IMR-90 (cell line): ENCODE data around the gene CHRD. TPM values are rescaled to one million over a fixed set of nuclear protein-coding genes. Genes with fewer than 3 reads are reported as not detected.

Source experiments
- ATAC-seq: fragments of 200-7000 bp; cut with Tn5 transposase; 2 replicates; pipeline ENCODE4 v1.9.1; 2020; ENCODE audit warnings: low read depth, mild to moderate bottlenecking, moderate library complexity
- BruUV-seq: library from RNA; stranded (reverse); fragments of 400-500 nt; replicated peaks from 2 replicates; lab custom pipeline; 2021; lab: Mats Ljungman, UMichigan
- CTCF ChIA-PET: fragments of 300-600 bp; formaldehyde crosslinking; extraction: SDS; loops from one replicate; lab custom pipeline; 2021; ENCODE audit warnings: antibody characterized with exemption; lab: Yijun Ruan, JAX
- POLR2A ChIA-PET: fragments of 300-600 bp; sonication (Branson Sonifier 250); formaldehyde crosslinking; loops from one replicate; lab custom pipeline; 2022; ENCODE audit warnings: antibody characterized with exemption; ENCODE audit not compliant: unreplicated experiment; lab: Charles Lee
- DNase-seq: peaks from one replicate; pipeline ENCODE4 v3.0.0; 2013
- H2AFZ ChIP-seq: replicated peaks from 2 replicates; pipeline ENCODE3; 2013; ENCODE audit warnings: low read length, mild to moderate bottlenecking; ENCODE audit not compliant: poor library complexity
- H2AK5ac ChIP-seq: 2 replicates; pipeline ENCODE4 v1.6.1; 2013; ENCODE audit warnings: low read depth, low read length, inconsistent platforms
- H2AK9ac ChIP-seq: replicated peaks from 2 replicates; pipeline ENCODE3; 2013; ENCODE audit warnings: mild to moderate bottlenecking, low read depth, low read length, moderate library complexity; ENCODE audit not compliant: poor library complexity
- H2BK120ac ChIP-seq: 2 replicates; pipeline ENCODE4 v1.6.1; 2013; ENCODE audit warnings: low read depth, low read length, inconsistent platforms
- H2BK15ac ChIP-seq: 3 replicates; pipeline ENCODE4 v1.6.1; 2013; ENCODE audit warnings: low read depth, low read length, inconsistent platforms
- H2BK20ac ChIP-seq: 2 replicates; pipeline ENCODE4 v1.6.1; 2013; ENCODE audit warnings: low read depth, mild to moderate bottlenecking, inconsistent platforms, low read length, moderate library complexity
- H2BK5ac ChIP-seq: 2 replicates; pipeline ENCODE4 v1.6.1; 2013; ENCODE audit warnings: mild to moderate bottlenecking, low read depth, low read length, inconsistent platforms; ENCODE audit not compliant: poor library complexity, severe bottlenecking
- H3K14ac ChIP-seq: replicated peaks from 2 replicates; pipeline ENCODE4 v1.6.1; 2013; ENCODE audit warnings: low read depth, low read length, inconsistent platforms
- H3K18ac ChIP-seq: 2 replicates; pipeline ENCODE4 v1.6.1; 2013; ENCODE audit warnings: low read depth, low read length, control low read depth
- H3K23ac ChIP-seq: 2 replicates; pipeline ENCODE4 v1.6.1; 2013; ENCODE audit warnings: low read depth, low read length, inconsistent platforms
- H3K27ac ChIP-seq: 2 replicates; pipeline ENCODE4 v1.5.1; 2013; ENCODE audit warnings: mild to moderate bottlenecking, control low read depth, low read length; ENCODE audit not compliant: insufficient read depth
- H3K27me3 ChIP-seq: 2 replicates; pipeline ENCODE4 v1.6.1; 2013; ENCODE audit warnings: low read length; ENCODE audit not compliant: control insufficient read depth, insufficient read depth
- H3K36me3 ChIP-seq: 2 replicates; pipeline ENCODE4 v1.6.1; 2013; ENCODE audit warnings: low read length, mixed read lengths; ENCODE audit not compliant: control insufficient read depth, insufficient read depth
- H3K4ac ChIP-seq: 2 replicates; pipeline ENCODE4 v1.6.1; 2013; ENCODE audit warnings: low read depth, low read length, inconsistent platforms
- H3K4me1 ChIP-seq: 2 replicates; pipeline ENCODE4 v1.6.1; 2013; ENCODE audit warnings: low read length, mixed read lengths; ENCODE audit not compliant: control insufficient read depth, insufficient read depth
- H3K4me2 ChIP-seq: 2 replicates; pipeline ENCODE4 v1.6.1; 2013; ENCODE audit warnings: low read depth, mild to moderate bottlenecking, control low read depth, low read length, moderate library complexity
- H3K4me3 ChIP-seq: 2 replicates; pipeline ENCODE4 v1.5.1; 2013; ENCODE audit warnings: low read depth, mild to moderate bottlenecking, control low read depth, low read length, moderate library complexity; ENCODE audit not compliant: insufficient read depth
- H3K56ac ChIP-seq: 2 replicates; pipeline ENCODE4 v1.6.1; 2013; ENCODE audit warnings: low read length, inconsistent platforms; ENCODE audit not compliant: insufficient read depth; ENCODE audit errors: extremely low read depth
- H3K79me1 ChIP-seq, 2 experiments: 2 replicates each; pipeline ENCODE4 v1.6.1; 2013; ENCODE audit warnings: low read length in 2 of 2, inconsistent platforms in 1 of 2, low read depth in 1 of 2
- H3K9ac ChIP-seq: 2 replicates; pipeline ENCODE4 v1.6.1; 2013; ENCODE audit warnings: low read depth, low read length, control low read depth
- H3K9me1 ChIP-seq: 2 replicates; pipeline ENCODE4 v1.6.1; 2013; ENCODE audit warnings: low read length, inconsistent platforms; ENCODE audit not compliant: insufficient read depth
- H3K9me3 ChIP-seq: 2 replicates; pipeline ENCODE4 v1.6.1; 2013; ENCODE audit warnings: low read length; ENCODE audit not compliant: control insufficient read depth, insufficient read depth
- H4K20me1 ChIP-seq: 2 replicates; pipeline ENCODE4 v1.6.1; 2013; ENCODE audit warnings: low read length, inconsistent platforms; ENCODE audit not compliant: insufficient read depth
- H4K5ac ChIP-seq: 2 replicates; pipeline ENCODE4 v1.6.1; 2013; ENCODE audit warnings: mild to moderate bottlenecking, low read depth, low read length, control low read depth
- H4K8ac ChIP-seq, 2 experiments: 2 replicates each; pipeline ENCODE4 v1.6.1; 2013; ENCODE audit warnings: low read depth in 2 of 2, low read length in 2 of 2, control low read depth in 1 of 2, inconsistent platforms in 1 of 2
- H4K91ac ChIP-seq: 2 replicates; pipeline ENCODE4 v1.6.1; 2013; ENCODE audit warnings: low read depth, low read length, inconsistent platforms; ENCODE audit not compliant: insufficient read depth
- BHLHE40 ChIP-seq: fragments of 150-350 bp; IDR thresholded peaks from 2 replicates; pipeline ENCODE4 v1.6.1; 2016; ENCODE audit warnings: mild to moderate bottlenecking, low read depth, low read length
- CEBPB ChIP-seq: IDR thresholded peaks from 2 replicates; pipeline ENCODE4 v1.6.1; 2012; ENCODE audit warnings: low read depth, low read length, improper control_type of control experiment
- CHD1 ChIP-seq: IDR thresholded peaks from 2 replicates; pipeline ENCODE4 v1.6.1; 2012; ENCODE audit warnings: low read depth, low read length, improper control_type of control experiment
- ELK1 ChIP-seq: fragments of 150-350 bp; IDR thresholded peaks from 2 replicates; pipeline ENCODE4 v1.6.1; 2016; ENCODE audit warnings: low read depth, mild to moderate bottlenecking, low read length, moderate library complexity, borderline replicate concordance
- FOS ChIP-seq: fragments of 150-350 bp; IDR thresholded peaks from 2 replicates; pipeline ENCODE4 v1.6.1; 2016; ENCODE audit warnings: low read depth, low read length
- MAFK ChIP-seq: IDR thresholded peaks from 2 replicates; pipeline ENCODE4 v1.6.1; 2012; ENCODE audit warnings: low read depth, low read length, improper control_type of control experiment
- MAZ ChIP-seq: IDR thresholded peaks from 2 replicates; pipeline ENCODE4 v1.6.1; 2012; ENCODE audit warnings: low read depth, mild to moderate bottlenecking, low read length, improper control_type of control experiment, moderate library complexity, borderline replicate concordance
- MXI1 ChIP-seq: IDR thresholded peaks from 2 replicates; pipeline ENCODE4 v1.6.1; 2012; ENCODE audit warnings: low read depth, mild to moderate bottlenecking, low read length, moderate library complexity, borderline replicate concordance
- NFE2L2 ChIP-seq: fragments of 150-350 bp; IDR thresholded peaks from 2 replicates; pipeline ENCODE4 v1.6.1; 2016; ENCODE audit warnings: low read depth, mild to moderate bottlenecking, low read length
- POLR2A ChIP-seq: IDR thresholded peaks from 2 replicates; pipeline ENCODE4 v1.6.1; 2012; ENCODE audit warnings: mild to moderate bottlenecking, low read depth, low read length
- RAD21 ChIP-seq: IDR thresholded peaks from 2 replicates; pipeline ENCODE4 v1.6.1; 2012; ENCODE audit warnings: low read length, improper control_type of control experiment
- RCOR1 ChIP-seq: IDR thresholded peaks from 2 replicates; pipeline ENCODE4 v1.6.1; 2012; ENCODE audit warnings: mild to moderate bottlenecking, low read length, improper control_type of control experiment; ENCODE audit not compliant: insufficient replicate concordance
- RFX5 ChIP-seq: IDR thresholded peaks from 2 replicates; pipeline ENCODE4 v1.8.0; 2012; ENCODE audit warnings: low read depth, mild to moderate bottlenecking, low read length, moderate library complexity
- SMC3 ChIP-seq: fragments of 150-350 bp; IDR thresholded peaks from 2 replicates; pipeline ENCODE4 v1.6.1; 2016; ENCODE audit warnings: low read depth, mild to moderate bottlenecking, antibody characterized with exemption, low read length, moderate library complexity
- USF2 ChIP-seq: fragments of 150-350 bp; IDR thresholded peaks from 2 replicates; pipeline ENCODE4 v1.6.1; 2017; ENCODE audit warnings: mild to moderate bottlenecking, antibody characterized with exemption, low read length, low read depth
- WGBS, 2 experiments: methylation state at CpG; one replicate each; pipeline versions ENCODE4 v1.1.5 to v1.1.7; 2013; ENCODE audit warnings: missing lambda C conversion rate in 2 of 2; ENCODE audit not compliant: insufficient read length in 1 of 2; ENCODE audit errors: extremely low coverage in 2 of 2; 5-methylcytosine and 5-hydroxymethylcytosine counted together
- dilution Hi-C: fragments of 300-500 bp; cut with HindIII; formaldehyde crosslinking; loops from one replicate; pipeline ENCODE4 v1.14.3; 2018; ENCODE audit warnings: low sequenced_read_pairs; ENCODE audit not compliant: unreplicated experiment
- in situ Hi-C: fragments of 300-500 bp; cut with MboI; formaldehyde crosslinking; loops from 3 replicates; pipeline ENCODE4 v1.14.3; 2019; ENCODE audit warnings: low sequenced_read_pairs, inconsistent platforms, mixed read lengths
- intact Hi-C: fragments of 100-400 bp; cut with micrococcal nuclease; formaldehyde crosslinking; loops from 2 replicates; pipeline ENCODE4 v1.10.0; 2022
- polyA plus RNA-seq, 3 experiments: library from polyadenylated mRNA; depleted of rRNA; stranded (reverse); fragments of >200 nt; gene quantifications; 2 replicates each; pipeline ENCODE4 v1.2.3, GENCODE V29; 2012; ENCODE audit warnings: low replicate concordance in 1 of 3
- total RNA-seq: library from RNA; depleted of rRNA; stranded (reverse); fragments of >200 nt; gene quantifications from 2 replicates; pipeline ENCODE4 v1.2.3, GENCODE V29; 2012

The CHRD gene
- total and polyA plus RNA-seq, 2 of the 4 experiments (the other 2 are of a cell fraction) = under 0.01 to 0.09 TPM

GRCh38 chr3:184368586-184369183 lies 11.2 kb upstream of the CHRD start:
- Histone ChIP-seq H3K79me1 (peaks cover 2 to 29% of the 10 kb centered on the region in 2 experiments), H3K23ac (no peak overlapping the region), H3K27ac (no peak overlapping the region), H2AK5ac (no peak overlapping the region), H2BK20ac (no peak overlapping the region), H3K9ac (no peak overlapping the region), H2BK15ac (no peak overlapping the region), H2BK5ac (no peak overlapping the region), H3K56ac (no peak overlapping the region), H3K36me3 (peaks cover 17% of the 10 kb centered on the region), H3K4me3 (no peak overlapping the region), H2BK120ac (no peak overlapping the region), H2AFZ (no peak overlapping the region), H3K18ac (no peak overlapping the region), H3K9me3 (no peaks in the 10 kb centered on the region), H4K8ac (no peak overlapping the region), H2AK9ac (no peak overlapping the region), H4K5ac (no peak overlapping the region), H3K14ac (no peak overlapping the region), H3K9me1 (no peaks in the 10 kb centered on the region), H3K27me3 (peaks cover 7% of the 10 kb centered on the region), H3K4me1 (peaks cover 6% of the 10 kb centered on the region; the same call in 1 of the 2 replicates), H3K4ac (no peak overlapping the region), H3K4me2 (no peak overlapping the region), H4K91ac (no peak overlapping the region), H4K20me1 (peaks cover 11% of the 10 kb centered on the region; the same call in 1 of the 2 replicates)
- POLR2A ChIA-PET = no interaction called here
- CTCF ChIA-PET = no interaction called here
- no peak; the same call in 1 of the 2 replicates for TF ChIP-seq SMC3
- no peak for TF ChIP-seq MAZ
- TF ChIP-seq RAD21 = no peak
- TF ChIP-seq ELK1 = no peak
- no peak for TF ChIP-seq CEBPB
- TF ChIP-seq POLR2A = no peak
- TF ChIP-seq MXI1 = no peak
- TF ChIP-seq RFX5 = no peak
- no peak for TF ChIP-seq USF2
- no peak for TF ChIP-seq CHD1
- TF ChIP-seq BHLHE40 = no peak
- no peak for TF ChIP-seq NFE2L2
- no peak for TF ChIP-seq MAFK
- no peak for TF ChIP-seq RCOR1
- no peak for TF ChIP-seq FOS
- 43% methylated on average over 2 of the region's 3 CpGs; no CpG with 5 or more reads in 1 of the 2 experiments for WGBS, 2 experiments
- DNase-seq (peak; percentile 75), ATAC-seq (peak; percentile 47)
- dilution Hi-C loops = loop anchor here (25.0 kb wide), 1 partner anchor 169 kb away; no protein-coding TSS in a partner anchor
- BruUV-seq = no TSS peak
- intact Hi-C loops = no loop called here
- in situ Hi-C loops = no loop called here
